GM18951 (cell line): ENCODE results near the gene NR3C1.

Experiments used
- POLR2A ChIP-seq: IDR thresholded peaks from 4 replicates; pipeline ENCODE4 v1.6.1; 2011; ENCODE audit warnings: mild to moderate bottlenecking; ENCODE audit not compliant: insufficient read length, insufficient read depth; ENCODE audit errors: extremely low read depth
- in situ Hi-C: fragments of 300-500 bp; cut with MboI; formaldehyde crosslinking; loops from one replicate; pipeline ENCODE4 v1.12.0; 2022; ENCODE audit warnings: low sequenced_read_pairs, mixed read lengths, inconsistent platforms; ENCODE audit not compliant: unreplicated experiment

Gene NR3C1

GRCh38 chr5:143434261-143435209, 31.0 kb upstream of the NR3C1 start:
- no peak for TF ChIP-seq POLR2A
- in situ Hi-C loops, result no loop called here

- in situ Hi-C loops, result no loop called here
Observed at GRCh38 chr5:143433670-143434069, 30.2 kb upstream of the NR3C1 start.

GRCh38 chr5:143432658-143433239, 29.3 kb upstream of the NR3C1 start:
- in situ Hi-C loops, result no loop called here
- no peak for TF ChIP-seq POLR2A

More at GRCh38 chr5:143433670-143434069, 30.2 kb upstream of the NR3C1 start:
- no peak for TF ChIP-seq POLR2A

- no peak for TF ChIP-seq POLR2A
- in situ Hi-C loops, result no loop called here
Observed at GRCh38 chr5:143431789-143432188, 28.3 kb upstream of the NR3C1 start.

GRCh38 chr5:143428738-143429420, 25.4 kb upstream of the NR3C1 start:
- no peak for TF ChIP-seq POLR2A
- in situ Hi-C loops, result no loop called here

GRCh38 chr5:143428155-143428554, 24.7 kb upstream of the NR3C1 start:
- in situ Hi-C loops, result no loop called here
- no peak for TF ChIP-seq POLR2A

- in situ Hi-C loops, result no loop called here
Observed at GRCh38 chr5:143427122-143427735, 23.7 kb upstream of the NR3C1 start.

GRCh38 chr5:143426437-143426991, 23.0 kb upstream of the NR3C1 start:
- no peak for TF ChIP-seq POLR2A
- in situ Hi-C loops, result no loop called here

More at GRCh38 chr5:143427122-143427735, 23.7 kb upstream of the NR3C1 start:
- no peak for TF ChIP-seq POLR2A

GRCh38 chr5:143425835-143426234, 22.3 kb upstream of the NR3C1 start:
- TF ChIP-seq POLR2A, result no peak
- in situ Hi-C loops, result no loop called here

GRCh38 chr5:143418140-143418866, 14.8 kb upstream of the NR3C1 start:
- in situ Hi-C loops, result no loop called here

GRCh38 chr5:143417503-143418139, 14.1 kb upstream of the NR3C1 start:
- in situ Hi-C loops, result no loop called here
- no peak for TF ChIP-seq POLR2A

More at GRCh38 chr5:143418140-143418866, 14.8 kb upstream of the NR3C1 start:
- no peak for TF ChIP-seq POLR2A

GRCh38 chr5:143416411-143416810, 12.9 kb upstream of the NR3C1 start:
- in situ Hi-C loops, result no loop called here
- TF ChIP-seq POLR2A, result no peak
